GM23338 (cell line): Measurements from ENCODE around the gene TSPAN13.

Experiments
- CTCF ChIP-seq, 2 experiments: fragments of 200-600 bp in 1 of 2; sonication (generic) in 1 of 2; conservative IDR thresholded peaks; 2 replicates each; pipeline versions ENCODE4 v1.5.1 to v1.6.1; 2016 to 2017; ENCODE audit warnings: antibody characterized with exemption in 2 of 2, low read depth in 2 of 2, mild to moderate bottlenecking in 2 of 2, moderate library complexity in 1 of 2
- EZH2 ChIP-seq: fragments of 200-600 bp; sonication (generic); IDR thresholded peaks from one replicate; pipeline ENCODE4 v1.8.0; 2017; ENCODE audit warnings: antibody characterized with exemption, mild to moderate bottlenecking, low read depth; ENCODE audit not compliant: unreplicated experiment
- EZH2phosphoT487 ChIP-seq: fragments of 200-600 bp; sonication (generic); IDR thresholded peaks from one replicate; pipeline ENCODE4 v1.8.1; 2018; ENCODE audit warnings: antibody characterized with exemption; ENCODE audit not compliant: unreplicated experiment
- JUNB ChIP-seq: IDR thresholded peaks from one replicate; pipeline ENCODE4 v1.6.1; 2016; ENCODE audit warnings: antibody characterized with exemption; ENCODE audit not compliant: unreplicated experiment
- POLR2AphosphoS5 ChIP-seq: IDR thresholded peaks from 2 replicates; pipeline ENCODE4 v1.6.1; 2016; ENCODE audit warnings: antibody characterized with exemption, low read depth
- ZNF331 ChIP-seq: fragments of 250-450 bp; sonication (Bioruptor Pico); IDR thresholded peaks from 2 replicates; pipeline ENCODE4 v1.5.0; 2020; ENCODE audit warnings: low read depth, mild to moderate bottlenecking, moderate library complexity
- TF ChIP-seq, protein P1 (sequence below): IDR thresholded peaks from one replicate; pipeline ENCODE4 v1.6.1; 2018; ENCODE audit warnings: antibody characterized with exemption; ENCODE audit not compliant: unreplicated experiment

DNA sequence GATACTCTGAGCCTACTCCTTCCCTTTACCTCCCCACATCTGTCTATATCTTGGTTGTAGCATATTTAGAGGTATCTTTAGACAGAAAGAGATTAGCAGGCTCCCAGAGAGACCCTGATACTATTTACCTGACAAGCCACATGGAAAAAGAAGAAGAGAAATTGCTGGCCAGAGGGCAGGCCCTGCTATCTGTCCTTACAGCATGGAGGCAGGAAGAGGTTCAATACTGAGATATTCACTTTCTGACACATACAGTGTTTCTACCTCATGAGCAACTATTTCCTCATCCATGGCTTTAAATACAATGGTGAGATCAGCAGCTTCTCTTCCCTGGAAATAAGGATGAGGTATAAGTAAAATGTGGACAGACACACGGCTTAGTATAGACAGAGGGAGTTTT lies 33.9 kb upstream of the TSPAN13 start:
- no peak for TF ChIP-seq CTCF (conservative IDR thresholded peaks at IDR 0.05; ENCODE audit: low read depth in 2 of 2)
- no peak for TF ChIP-seq EZH2
- TF ChIP-seq EZH2phosphoT487 = no peak
- TF ChIP-seq, protein P1, sequence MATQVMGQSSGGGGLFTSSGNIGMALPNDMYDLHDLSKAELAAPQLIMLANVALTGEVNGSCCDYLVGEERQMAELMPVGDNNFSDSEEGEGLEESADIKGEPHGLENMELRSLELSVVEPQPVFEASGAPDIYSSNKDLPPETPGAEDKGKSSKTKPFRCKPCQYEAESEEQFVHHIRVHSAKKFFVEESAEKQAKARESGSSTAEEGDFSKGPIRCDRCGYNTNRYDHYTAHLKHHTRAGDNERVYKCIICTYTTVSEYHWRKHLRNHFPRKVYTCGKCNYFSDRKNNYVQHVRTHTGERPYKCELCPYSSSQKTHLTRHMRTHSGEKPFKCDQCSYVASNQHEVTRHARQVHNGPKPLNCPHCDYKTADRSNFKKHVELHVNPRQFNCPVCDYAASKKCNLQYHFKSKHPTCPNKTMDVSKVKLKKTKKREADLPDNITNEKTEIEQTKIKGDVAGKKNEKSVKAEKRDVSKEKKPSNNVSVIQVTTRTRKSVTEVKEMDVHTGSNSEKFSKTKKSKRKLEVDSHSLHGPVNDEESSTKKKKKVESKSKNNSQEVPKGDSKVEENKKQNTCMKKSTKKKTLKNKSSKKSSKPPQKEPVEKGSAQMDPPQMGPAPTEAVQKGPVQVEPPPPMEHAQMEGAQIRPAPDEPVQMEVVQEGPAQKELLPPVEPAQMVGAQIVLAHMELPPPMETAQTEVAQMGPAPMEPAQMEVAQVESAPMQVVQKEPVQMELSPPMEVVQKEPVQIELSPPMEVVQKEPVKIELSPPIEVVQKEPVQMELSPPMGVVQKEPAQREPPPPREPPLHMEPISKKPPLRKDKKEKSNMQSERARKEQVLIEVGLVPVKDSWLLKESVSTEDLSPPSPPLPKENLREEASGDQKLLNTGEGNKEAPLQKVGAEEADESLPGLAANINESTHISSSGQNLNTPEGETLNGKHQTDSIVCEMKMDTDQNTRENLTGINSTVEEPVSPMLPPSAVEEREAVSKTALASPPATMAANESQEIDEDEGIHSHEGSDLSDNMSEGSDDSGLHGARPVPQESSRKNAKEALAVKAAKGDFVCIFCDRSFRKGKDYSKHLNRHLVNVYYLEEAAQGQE = no peak
- no peak for TF ChIP-seq POLR2AphosphoS5
- TF ChIP-seq ZNF331 (CRISPR knock-in tag) = no peak
- no peak for TF ChIP-seq JUNB
